ENCODE data around the gene TREM2.
"Not testable (repeated sequence)": the region's sequence is repeated elsewhere in the genome, so short reads cannot be mapped to it uniquely, and the experiment has no call there.

Gene TREM2

GRCh38 chr6:41115027-41115426 is 47.9 kb downstream of the TREM2 start:
- not testable (repeated sequence) for H3K36me3 ChIP-seq (ENCODE audit: control insufficient read depth in 1 of 2, insufficient read depth in 2 of 2, low read length in 2 of 2); H4K12ac ChIP-seq (ENCODE audit: low read depth, low read length); H3K9me3 ChIP-seq (ENCODE audit: insufficient read depth, low read depth, low read length); H4K91ac ChIP-seq (ENCODE audit: low read depth, low read length); H3K4me1 ChIP-seq (ENCODE audit: control insufficient read depth in 1 of 2, insufficient read depth in 2 of 2, low read length in 2 of 2); H3K79me2 ChIP-seq (ENCODE audit: control insufficient read depth, insufficient read depth, low read length, poor library complexity); H3K9ac ChIP-seq (ENCODE audit: low read length); H3K4ac ChIP-seq (ENCODE audit: low read depth, low read length); H2BK120ac ChIP-seq (ENCODE audit: insufficient read depth, low read length, poor library complexity); H3K23ac ChIP-seq (ENCODE audit: low read length); DNase-seq; H3K14ac ChIP-seq (ENCODE audit: low read length); H3K27ac ChIP-seq (ENCODE audit: low read depth, low read length); H2AFZ ChIP-seq (ENCODE audit: insufficient read depth, low read length, poor library complexity); H3K79me1 ChIP-seq (ENCODE audit: low read length); H3K4me3 ChIP-seq (ENCODE audit: low read depth, low read length); H2BK12ac ChIP-seq (ENCODE audit: low read length); H2BK5ac ChIP-seq (ENCODE audit: low read depth, low read length, poor library complexity); H3K4me2 ChIP-seq (ENCODE audit: low read length); H2AK5ac ChIP-seq (ENCODE audit: low read length); H3K18ac ChIP-seq (ENCODE audit: low read length); H4K8ac ChIP-seq (ENCODE audit: low read depth, low read length); H3K27me3 ChIP-seq (ENCODE audit: insufficient read depth, low read length)
- no CpG with 5 or more reads among the region's 2 CpGs for WGBS (ENCODE audit: extremely low coverage, insufficient coverage, insufficient read length)

- H3K27me3 ChIP-seq (ENCODE audit: insufficient read depth, low read length), result no peaks in the 10 kb centered on the region
Observed at GRCh38 chr6:41111017-41111416, 51.9 kb downstream of the TREM2 start.

More at GRCh38 chr6:41111017-41111416, 51.9 kb downstream of the TREM2 start:
- peak; percentile 73 to 83 for DNase-seq
- H3K18ac ChIP-seq (ENCODE audit: low read length), result no peak overlapping the region
- no peak overlapping the region for H3K9ac ChIP-seq (ENCODE audit: low read length)
- H2AK5ac ChIP-seq (ENCODE audit: low read length), result no peak overlapping the region
- no peaks in the 10 kb centered on the region for H3K79me2 ChIP-seq (ENCODE audit: control insufficient read depth, insufficient read depth, low read length, poor library complexity)
- H3K9me3 ChIP-seq (ENCODE audit: insufficient read depth, low read depth, low read length), result no peaks in the 10 kb centered on the region
- no peaks in the 10 kb centered on the region for H3K4me1 ChIP-seq (ENCODE audit: control insufficient read depth in 1 of 2, insufficient read depth in 2 of 2, low read length in 2 of 2)
- H2BK120ac ChIP-seq (ENCODE audit: insufficient read depth, low read length, poor library complexity), result no peak overlapping the region
- H2AFZ ChIP-seq (ENCODE audit: insufficient read depth, low read length, poor library complexity), result no peak overlapping the region
- no peak overlapping the region for H3K23ac ChIP-seq (ENCODE audit: low read length)
- H3K27ac ChIP-seq (ENCODE audit: low read depth, low read length), result no peak overlapping the region
- H3K4me2 ChIP-seq (ENCODE audit: low read length), result no peak overlapping the region
- WGBS (ENCODE audit: extremely low coverage, insufficient coverage, insufficient read length), result no CpG with 5 or more reads among the region's 3 CpGs
- no peak overlapping the region for H4K91ac ChIP-seq (ENCODE audit: low read depth, low read length)
- H4K12ac ChIP-seq (ENCODE audit: low read depth, low read length), result no peak overlapping the region
- H3K4me3 ChIP-seq (ENCODE audit: low read depth, low read length), result no peak overlapping the region
- no peaks in the 10 kb centered on the region for H3K36me3 ChIP-seq (ENCODE audit: control insufficient read depth in 1 of 2, insufficient read depth in 2 of 2, low read length in 2 of 2)
- no peak overlapping the region for H2BK5ac ChIP-seq (ENCODE audit: low read depth, low read length, poor library complexity)
- H4K8ac ChIP-seq (ENCODE audit: low read depth, low read length), result no peak overlapping the region
- H3K4ac ChIP-seq (ENCODE audit: low read depth, low read length), result no peak overlapping the region
- H3K79me1 ChIP-seq (ENCODE audit: low read length), result no peaks in the 10 kb centered on the region
- H3K14ac ChIP-seq (ENCODE audit: low read length), result no peak overlapping the region
- no peak overlapping the region for H2BK12ac ChIP-seq (ENCODE audit: low read length)
